Mesenchymal stem cell (in vitro differentiated cells and primary cell): ENCODE results near the gene AK2.

ENCODE experiments used
- DNase-seq: peaks from one replicate; pipeline ENCODE4 v3.0.0-alpha.2; 2013
- H2AFZ ChIP-seq: one replicate; pipeline ENCODE4 v1.6.1; 2013; ENCODE audit warnings: low read depth, mild to moderate bottlenecking, control low read depth, inconsistent platforms, low read length, moderate library complexity
- H2AK5ac ChIP-seq: 2 replicates; pipeline ENCODE4 v1.6.1; 2013; ENCODE audit warnings: low read length, moderate library complexity, mild to moderate bottlenecking, inconsistent platforms; ENCODE audit not compliant: severe bottlenecking
- H2BK120ac ChIP-seq: one replicate; pipeline ENCODE4 v1.6.1; 2013; ENCODE audit warnings: low read depth, mild to moderate bottlenecking, inconsistent platforms, low read length, moderate library complexity
- H2BK12ac ChIP-seq, 2 experiments: one replicate each; pipeline ENCODE4 v1.6.1; 2013; ENCODE audit warnings: inconsistent platforms in 2 of 2, low read length in 2 of 2, mild to moderate bottlenecking in 2 of 2, moderate library complexity in 2 of 2, control low read depth in 1 of 2
- H2BK15ac ChIP-seq: one replicate; pipeline ENCODE4 v1.6.1; 2013; ENCODE audit warnings: mild to moderate bottlenecking, low read depth, inconsistent platforms; ENCODE audit not compliant: poor library complexity, severe bottlenecking
- H2BK5ac ChIP-seq: 2 replicates; pipeline ENCODE4 v1.6.1; 2013; ENCODE audit warnings: low read depth, mild to moderate bottlenecking, low read length, control low read depth, inconsistent platforms; ENCODE audit not compliant: poor library complexity, severe bottlenecking
- H3K14ac ChIP-seq, 2 experiments: one replicate each; pipeline ENCODE4 v1.6.1; 2013; ENCODE audit warnings: inconsistent platforms in 2 of 2, low read length in 2 of 2, control low read depth in 1 of 2, mild to moderate bottlenecking in 1 of 2, moderate library complexity in 1 of 2
- H3K18ac ChIP-seq, 2 experiments: one replicate each; pipeline ENCODE4 v1.6.1; 2013; ENCODE audit warnings: inconsistent platforms in 2 of 2, low read length in 2 of 2, control low read depth in 1 of 2, low read depth in 1 of 2, mild to moderate bottlenecking in 1 of 2
- H3K23ac ChIP-seq, 2 experiments: one replicate each; pipeline ENCODE4 v1.6.1; 2013; ENCODE audit warnings: inconsistent platforms in 2 of 2, low read length in 2 of 2, mild to moderate bottlenecking in 2 of 2, moderate library complexity in 2 of 2, control low read depth in 1 of 2
- H3K27ac ChIP-seq: 2 replicates; pipeline ENCODE4 v1.5.1; 2013; ENCODE audit warnings: mild to moderate bottlenecking, moderate library complexity, low read length, control low read depth, inconsistent platforms; ENCODE audit not compliant: poor library complexity, severe bottlenecking
- H3K27me3 ChIP-seq, 2 experiments: 2 replicates each; pipeline versions ENCODE4 v1.6.1 to v1.7.0; 2013; ENCODE audit warnings: low read length in 2 of 2, mild to moderate bottlenecking in 2 of 2, moderate library complexity in 2 of 2, control low read depth in 1 of 2, inconsistent platforms in 1 of 2; ENCODE audit not compliant: control insufficient read depth in 1 of 2, insufficient read depth in 1 of 2
- H3K36me3 ChIP-seq, 2 experiments: 2 replicates each; pipeline versions ENCODE4 v1.6.1 to v1.7.0; 2013; ENCODE audit warnings: low read length in 2 of 2, control low read depth in 1 of 2, inconsistent platforms in 1 of 2, low read depth in 1 of 2, mild to moderate bottlenecking in 1 of 2; ENCODE audit not compliant: insufficient read depth in 2 of 2, control insufficient read depth in 1 of 2
- H3K4ac ChIP-seq, 2 experiments: one replicate each; pipeline ENCODE4 v1.6.1; 2013; ENCODE audit warnings: inconsistent platforms in 2 of 2, low read length in 2 of 2, mild to moderate bottlenecking in 2 of 2, moderate library complexity in 2 of 2, control low read depth in 1 of 2, low read depth in 1 of 2
- H3K4me1 ChIP-seq: 2 replicates; pipeline ENCODE4 v1.6.1; 2013; ENCODE audit warnings: low read depth, low read length, control low read depth; ENCODE audit not compliant: control insufficient read depth, insufficient read depth
- H3K4me2 ChIP-seq: 2 replicates; pipeline ENCODE4 v1.6.1; 2013; ENCODE audit warnings: low read length, mild to moderate bottlenecking, inconsistent platforms; ENCODE audit not compliant: poor library complexity, severe bottlenecking
- H3K4me3 ChIP-seq, 2 experiments: 2 replicates each; pipeline versions ENCODE4 v1.5.1 to v1.7.0; 2013; ENCODE audit warnings: low read length in 2 of 2, mild to moderate bottlenecking in 2 of 2, control low read depth in 1 of 2, low read depth in 1 of 2; ENCODE audit not compliant: insufficient read depth in 1 of 2
- H3K79me1 ChIP-seq: replicated peaks from 2 replicates; pipeline ENCODE4 v1.6.1; 2013; ENCODE audit warnings: mild to moderate bottlenecking, control low read depth, low read length, inconsistent platforms; ENCODE audit not compliant: poor library complexity, severe bottlenecking
- H3K9ac ChIP-seq: 2 replicates; pipeline ENCODE4 v1.7.0; 2013; ENCODE audit warnings: mild to moderate bottlenecking, low read length, moderate library complexity
- H3K9me3 ChIP-seq: 2 replicates; pipeline ENCODE4 v1.7.0; 2013; ENCODE audit warnings: mild to moderate bottlenecking, low read length; ENCODE audit not compliant: control insufficient read depth
- H4K8ac ChIP-seq: one replicate; pipeline ENCODE4 v1.6.1; 2013; ENCODE audit warnings: inconsistent platforms, mild to moderate bottlenecking, low read length, moderate library complexity
- H4K91ac ChIP-seq: one replicate; pipeline ENCODE4 v1.6.1; 2013; ENCODE audit warnings: mild to moderate bottlenecking, low read length, inconsistent platforms
- WGBS: methylation state at CpG from one replicate; pipeline ENCODE4 v1.1.7; 2013; ENCODE audit warnings: mixed read lengths; 5-methylcytosine and 5-hydroxymethylcytosine counted together

Gene AK2

DNA sequence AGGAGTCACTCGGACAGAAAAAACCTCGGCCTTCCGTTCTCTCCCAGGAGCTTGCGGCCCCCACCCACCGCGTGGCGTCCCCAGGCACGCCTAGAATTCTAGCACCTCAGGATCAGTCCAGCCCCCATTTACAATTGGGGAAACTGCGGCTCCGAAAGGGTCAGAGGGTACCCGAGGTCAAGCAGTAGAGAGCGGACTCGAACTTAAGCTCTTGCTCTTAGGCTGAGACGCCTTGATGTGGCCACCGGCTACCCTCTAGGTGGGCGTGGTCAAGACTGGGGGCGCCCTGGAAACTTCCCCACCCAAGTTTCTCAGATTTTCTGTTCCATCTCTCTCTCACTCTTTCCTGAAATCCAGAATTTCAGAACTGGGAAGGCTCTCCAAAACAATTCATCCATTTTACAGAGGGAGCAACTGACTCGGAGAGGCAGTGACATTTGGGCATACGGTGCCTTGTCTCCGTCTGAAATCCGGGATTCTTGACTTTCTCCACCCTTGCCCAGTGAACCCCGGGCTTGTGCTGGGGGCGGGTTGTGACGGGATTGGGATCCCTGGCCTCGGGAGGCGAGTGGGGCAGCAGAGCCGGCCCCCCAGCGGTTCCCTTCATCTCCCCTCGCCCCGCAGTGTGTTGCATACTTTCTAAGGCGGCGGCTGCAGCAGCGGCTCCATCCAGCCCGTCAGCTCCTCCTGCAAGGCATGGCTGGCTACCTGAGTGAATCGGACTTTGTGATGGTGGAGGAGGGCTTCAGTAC is 45.0 kb upstream of the AK2 start:
- Histone ChIP-seq H2BK120ac (no peak overlapping the region), H3K4me3 (peak overlapping the region; percentile 86 to 94), H3K9ac (peak overlapping the region; percentile 92), H3K27ac (no peak overlapping the region), H3K9me3 (no peaks in the 10 kb centered on the region), H2BK12ac (peak overlapping the region in 1 of 2 experiments; percentile 32), H4K91ac (no peak overlapping the region), H4K8ac (no peak overlapping the region), H3K79me1 (peaks cover 18% of the 10 kb centered on the region), H3K14ac (peak overlapping the region in 1 of 2 experiments; percentile 82), H3K4me1 (peaks cover 22% of the 10 kb centered on the region), H2BK5ac (peak overlapping the region; percentile 24), H3K27me3 (no peaks in the 10 kb centered on the region), H3K4ac (no peak overlapping the region), H2AK5ac (no peak overlapping the region), H2BK15ac (no peak overlapping the region), H3K23ac (peak overlapping the region in 1 of 2 experiments; percentile 68), H2AFZ (peak overlapping the region; percentile 87), H3K36me3 (peaks cover 10 to 12% of the 10 kb centered on the region in 2 experiments), H3K4me2 (peak overlapping the region; percentile 87), H3K18ac (peak overlapping the region; percentile 83 to 88)
- 4% methylated on average over 35 of the region's 35 CpGs for WGBS
- DNase-seq = no peak

DNA sequence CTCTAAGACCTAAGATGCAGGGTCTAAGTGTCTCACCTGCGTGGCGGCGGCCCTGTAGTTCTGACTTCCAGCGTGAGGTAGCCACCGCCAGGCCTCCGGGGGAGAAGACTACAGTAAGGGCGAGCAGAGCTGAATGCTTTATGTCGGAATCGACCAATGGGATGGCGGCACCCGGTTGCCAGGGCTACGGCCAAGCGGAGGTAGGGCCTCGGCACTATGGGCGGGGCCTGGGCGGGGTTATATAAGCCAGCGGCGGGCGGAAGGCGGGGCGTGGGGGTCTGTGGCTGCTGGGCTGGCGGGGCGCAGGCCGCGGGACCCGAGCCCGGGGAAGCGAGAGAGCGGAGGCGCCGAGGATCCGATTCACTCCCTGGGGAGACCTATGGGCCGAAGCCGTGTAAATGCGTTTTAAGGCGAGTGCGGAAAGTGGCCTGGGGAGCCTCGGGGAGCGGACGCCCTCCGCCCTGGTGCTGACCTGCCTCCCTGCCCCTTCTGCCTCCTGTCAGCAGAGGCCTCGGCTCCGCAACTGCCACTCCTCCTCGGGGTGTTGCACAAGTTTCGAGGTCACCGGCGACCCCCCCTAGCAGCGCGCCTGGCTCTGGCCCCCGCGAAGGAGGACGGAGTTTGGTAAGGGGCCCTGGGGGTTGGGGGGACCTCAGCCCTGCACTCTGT is 44.3 kb upstream of the AK2 start, which contains the start of gene AZIN2:
Gene AZIN2 (plus strand): TSS at position 269 of the 669 bp plus-strand sequence. CDS start 1,097 bp downstream, outside the sequence.
- H2BK12ac ChIP-seq = peak within 1 kb of the TSS in 1 of 2 experiments; percentile 54
- peaks cover 16% of the 10 kb centered on the region for H3K79me1 ChIP-seq
- no peaks in the 10 kb centered on the region for H3K9me3 ChIP-seq
- peak within 1 kb of the TSS in 1 of 2 experiments; percentile 68 for H3K23ac ChIP-seq
- peak within 1 kb of the TSS; percentile 83 to 88 for H3K18ac ChIP-seq
- peak within 1 kb of the TSS; percentile 24 for H2BK5ac ChIP-seq
- no peak within 1 kb of the TSS for H3K27ac ChIP-seq
- no peak within 1 kb of the TSS for H2AK5ac ChIP-seq
- H3K4ac ChIP-seq = peak within 1 kb of the TSS; percentile 29 to 69
- H3K4me1 ChIP-seq = peaks cover 18% of the 10 kb centered on the region
- peak within 1 kb of the TSS; percentile 88 for H4K91ac ChIP-seq
- H3K27me3 ChIP-seq = no peaks in the 10 kb centered on the region
- H3K36me3 ChIP-seq = peaks cover 10 to 12% of the 10 kb centered on the region in 2 experiments
- peak within 1 kb of the TSS; percentile 82 to 83 for H3K14ac ChIP-seq
- peak; percentile 93 for DNase-seq
- 1% methylated on average over 35 of the region's 52 CpGs for WGBS
- peak within 1 kb of the TSS; percentile 87 for H3K4me2 ChIP-seq
- peak within 1 kb of the TSS; percentile 98 for H4K8ac ChIP-seq
- H2BK120ac ChIP-seq = no peak within 1 kb of the TSS
- peak within 1 kb of the TSS; percentile 92 for H3K9ac ChIP-seq
- peak within 1 kb of the TSS; percentile 86 to 94 for H3K4me3 ChIP-seq
- H2BK15ac ChIP-seq = peak within 1 kb of the TSS; percentile 90
- H2AFZ ChIP-seq = peak within 1 kb of the TSS; percentile 87

- WGBS = 90% methylated on average over 4 of the region's 6 CpGs
- H3K79me1 ChIP-seq = peaks cover 10% of the 10 kb centered on the region
- no peak overlapping the region for H2BK120ac ChIP-seq
- H3K23ac ChIP-seq = no peak overlapping the region
- no peak overlapping the region for H2AK5ac ChIP-seq
- no peak overlapping the region for H3K14ac ChIP-seq
- no peaks in the 10 kb centered on the region for H3K9me3 ChIP-seq
- peaks cover 18% of the 10 kb centered on the region for H3K4me1 ChIP-seq
- H3K4ac ChIP-seq = peak overlapping the region in 1 of 2 experiments; percentile 29
- peak overlapping the region; percentile 67 for H3K4me2 ChIP-seq
- H2AFZ ChIP-seq = no peak overlapping the region
- DNase-seq = no peak
- H2BK5ac ChIP-seq = no peak overlapping the region
- no peak overlapping the region for H2BK12ac ChIP-seq
- no peak overlapping the region for H3K18ac ChIP-seq
- peak overlapping the region in 1 of 2 experiments; percentile 94 for H3K4me3 ChIP-seq
- peak overlapping the region; percentile 92 for H3K9ac ChIP-seq
- peaks cover 7 to 8% of the 10 kb centered on the region in 2 experiments for H3K36me3 ChIP-seq
- H4K8ac ChIP-seq = peak overlapping the region; percentile 98
- H2BK15ac ChIP-seq = no peak overlapping the region
- no peak overlapping the region for H3K27ac ChIP-seq
- no peak overlapping the region for H4K91ac ChIP-seq
- H3K27me3 ChIP-seq = no peaks in the 10 kb centered on the region
These were observed 43.7 kb upstream of the AK2 start for GRCh38 chr1:33080373-33080772.

DNA sequence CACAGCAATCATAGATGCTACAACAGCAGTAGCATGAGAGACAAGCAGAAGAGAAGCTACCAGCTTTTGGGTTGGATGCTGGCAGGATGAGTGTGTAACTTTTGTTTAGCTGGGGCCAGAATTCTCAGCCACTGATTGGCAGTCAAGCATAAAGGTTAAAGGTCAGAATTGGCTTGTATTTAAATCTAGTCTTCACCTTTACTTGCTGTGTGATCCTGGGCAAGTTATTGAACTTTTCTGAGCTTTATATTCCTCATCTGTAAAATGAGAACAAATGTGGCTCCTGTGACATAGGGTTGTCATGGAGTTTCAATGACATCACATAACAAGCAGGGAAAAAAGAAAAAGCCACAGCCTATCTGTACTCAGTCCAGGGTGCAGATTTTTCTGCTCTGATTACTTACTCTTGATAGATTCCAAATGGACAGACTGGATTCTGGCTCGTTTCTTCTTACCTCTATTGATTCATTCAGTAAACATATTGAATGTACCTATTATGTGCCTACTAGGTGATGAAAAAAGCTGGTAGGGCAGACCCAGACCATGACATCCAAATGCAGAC is 41.4 kb upstream of the AK2 start:
- Histone ChIP-seq H3K4me1 (peaks cover 13% of the 10 kb centered on the region), H4K91ac (no peak overlapping the region), H3K9ac (peak overlapping the region; percentile 16), H3K4me2 (no peak overlapping the region), H2BK120ac (no peak overlapping the region), H3K79me1 (peaks cover 6% of the 10 kb centered on the region), H4K8ac (no peak overlapping the region), H2BK15ac (no peak overlapping the region), H3K23ac (no peak overlapping the region), H2BK5ac (no peak overlapping the region), H3K18ac (no peak overlapping the region), H3K9me3 (no peaks in the 10 kb centered on the region), H3K36me3 (no peaks in the 10 kb centered on the region), H2AFZ (no peak overlapping the region), H3K14ac (no peak overlapping the region), H2BK12ac (no peak overlapping the region), H3K4me3 (no peak overlapping the region), H3K4ac (no peak overlapping the region), H2AK5ac (no peak overlapping the region), H3K27me3 (no peaks in the 10 kb centered on the region), H3K27ac (no peak overlapping the region)
- DNase-seq = no peak
- WGBS = no CpG with 5 or more reads among the region's 1 CpG
